NT2/D1 (cell line): Measurements from ENCODE around the gene QTRT2.

Experiments
- SUZ12 ChIP-seq: IDR thresholded peaks from 2 replicates; pipeline ENCODE4 v1.6.1; 2011; ENCODE audit not compliant: insufficient read length, insufficient read depth; ENCODE audit errors: extremely low read depth
- YY1 ChIP-seq: IDR thresholded peaks from 2 replicates; pipeline ENCODE4 v1.6.1; 2011; ENCODE audit not compliant: insufficient read length, insufficient read depth
- ZNF274 ChIP-seq: IDR thresholded peaks from 2 replicates; pipeline ENCODE4 v1.6.1; 2011; ENCODE audit warnings: mild to moderate bottlenecking, low read depth, low read length

DNA sequence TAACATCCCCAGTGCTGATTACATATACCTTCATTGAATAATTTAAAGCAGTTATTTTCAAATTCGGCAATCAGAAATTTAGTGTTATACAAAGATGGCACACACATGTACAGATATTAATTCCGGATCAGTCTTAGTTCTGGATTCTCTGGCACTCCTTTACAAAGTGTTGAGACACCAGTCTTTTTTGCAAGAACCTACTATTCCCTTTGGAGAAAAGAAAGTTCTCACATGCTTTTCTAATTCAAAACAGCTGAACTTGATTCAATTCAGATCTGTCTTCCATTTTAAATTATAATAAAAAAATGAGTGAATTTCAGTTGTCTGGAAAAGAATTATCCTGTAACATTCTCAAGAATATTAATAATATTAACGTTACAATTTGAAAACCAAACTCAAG is 20.6 kb upstream of the QTRT2 start:
- no peak for TF ChIP-seq SUZ12
- TF ChIP-seq ZNF274: no peak
- TF ChIP-seq YY1: no peak
